Esophagus muscularis mucosa (tissue), 4 donors: ENCODE results near the gene ASB5. TPM values are rescaled to one million over a fixed set of nuclear protein-coding genes. Genes with fewer than 3 reads are reported as not detected.
"Not testable (repeated sequence)": the region's sequence is repeated elsewhere in the genome, so short reads cannot be mapped to it uniquely, and the experiment has no call there.

ENCODE experiments used
- DNase-seq: peaks from one replicate; pipeline ENCODE4 v3.0.0-alpha.2; 2017; ENCODE audit errors: extremely low spot score
- H3K27ac ChIP-seq, 4 donors: fragments of 200-600 bp; sonication (generic); replicated peaks in 1 of 4; 1 replicate in 3 of 4; 2 replicates in 1 of 4; pipeline ENCODE4 v1.5.1; 2016 to 2019; ENCODE audit warnings: mild to moderate bottlenecking in 1 of 4
- H3K27me3 ChIP-seq, 4 donors: fragments of 200-600 bp; sonication (generic); one replicate each; pipeline versions ENCODE4 v1.5.1 to v1.6.0; 2016 to 2019
- H3K36me3 ChIP-seq, 4 donors: fragments of 200-600 bp; sonication (generic); one replicate each; pipeline ENCODE4 v1.5.1; 2016 to 2019
- H3K4me1 ChIP-seq, 4 donors: fragments of 200-600 bp; sonication (generic); one replicate each; pipeline ENCODE4 v1.5.1; 2016 to 2019
- H3K4me3 ChIP-seq, 4 donors: fragments of 200-600 bp; sonication (generic); 1 replicate in 2 of 4; 2 replicates in 2 of 4; pipeline ENCODE4 v1.5.1; 2016 to 2019; ENCODE audit warnings: mild to moderate bottlenecking in 4 of 4, moderate library complexity in 1 of 4
- H3K9me3 ChIP-seq, 4 donors: fragments of 200-600 bp; sonication (generic); 1 replicate in 3 of 4; 2 replicates in 1 of 4; pipeline ENCODE4 v1.5.1; 2016 to 2019
- EP300 ChIP-seq: sonication (generic); formaldehyde crosslinking; IDR thresholded peaks from one replicate; pipeline ENCODE4 v1.6.1; 2017; ENCODE audit warnings: antibody characterized with exemption
- POLR2A ChIP-seq: fragments of 450-650 bp; IDR thresholded peaks from one replicate; pipeline ENCODE4 v1.6.1; 2017; ENCODE audit warnings: antibody characterized with exemption, moderate library complexity, mild to moderate bottlenecking, low read depth
- POLR2AphosphoS5 ChIP-seq, 2 donors: sonication (generic); formaldehyde crosslinking; IDR thresholded peaks; one replicate each; pipeline ENCODE4 v1.6.1; 2017; ENCODE audit warnings: antibody characterized with exemption in 2 of 2
- WGBS: methylation state at CpG from one replicate; pipeline ENCODE4 v1.1.5; 2018; 5-methylcytosine and 5-hydroxymethylcytosine counted together
- intact Hi-C: fragments of 100-400 bp; cut with DNase I; formaldehyde crosslinking; loops from one replicate; pipeline ENCODE4 v1.15.1; 2023
- total RNA-seq, 4 donors: library from RNA; depleted of rRNA; stranded (reverse); fragments of >200 nt; gene quantifications; one replicate each; pipeline versions ENCODE4 v1.1.0 to v1.2.1, GENCODE V29; 2016
- TF ChIP-seq, protein P1 (sequence below), 3 experiments: fragments of 200-600 bp in 2 of 3; fragments of 450-650 bp in 1 of 3; sonication (generic) in 2 of 3; IDR thresholded peaks; one replicate each; pipeline ENCODE4 v1.5.1; 2017 to 2019; ENCODE audit warnings: antibody characterized with exemption in 3 of 3, mild to moderate bottlenecking in 2 of 3, moderate library complexity in 1 of 3

Gene ASB5
- total RNA-seq, 4 donors from 2014 or later: 13.1 to 37.8 (median 27.0) TPM

DNA sequence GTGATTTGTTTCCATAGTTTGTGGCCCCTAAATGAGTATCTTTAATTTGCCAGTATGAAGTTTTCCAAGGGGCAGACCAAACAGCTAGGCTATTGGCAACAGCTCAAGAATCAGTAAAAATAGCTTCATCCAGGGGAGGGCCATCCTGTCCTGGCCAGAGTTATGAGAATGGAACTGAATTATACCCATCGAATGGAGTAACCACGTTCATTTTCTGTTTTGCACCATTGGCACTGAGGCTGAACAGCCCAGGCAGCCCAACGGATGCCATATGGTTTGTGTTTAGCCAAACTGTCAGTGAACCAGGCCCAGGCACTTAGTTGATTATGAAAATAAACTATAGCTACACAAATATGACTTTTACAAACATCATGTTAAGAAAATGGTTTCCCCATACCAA is 17.7 kb upstream of the ASB5 start:
- Histone ChIP-seq H3K27me3 (no peaks in the 10 kb centered on the region), H3K36me3 (no peaks in the 10 kb centered on the region), H3K4me1 (peaks cover 0 to 8% (median 6%) of the 10 kb centered on the region in 4 donors), H3K9me3 (no peaks in the 10 kb centered on the region), H3K4me3 (no peak overlapping the region), H3K27ac (no peak overlapping the region)
- intact Hi-C loops: no loop called here
- TF ChIP-seq POLR2AphosphoS5 (IDR thresholded peaks at IDR 0.05): no peak
- TF ChIP-seq, protein P1, sequence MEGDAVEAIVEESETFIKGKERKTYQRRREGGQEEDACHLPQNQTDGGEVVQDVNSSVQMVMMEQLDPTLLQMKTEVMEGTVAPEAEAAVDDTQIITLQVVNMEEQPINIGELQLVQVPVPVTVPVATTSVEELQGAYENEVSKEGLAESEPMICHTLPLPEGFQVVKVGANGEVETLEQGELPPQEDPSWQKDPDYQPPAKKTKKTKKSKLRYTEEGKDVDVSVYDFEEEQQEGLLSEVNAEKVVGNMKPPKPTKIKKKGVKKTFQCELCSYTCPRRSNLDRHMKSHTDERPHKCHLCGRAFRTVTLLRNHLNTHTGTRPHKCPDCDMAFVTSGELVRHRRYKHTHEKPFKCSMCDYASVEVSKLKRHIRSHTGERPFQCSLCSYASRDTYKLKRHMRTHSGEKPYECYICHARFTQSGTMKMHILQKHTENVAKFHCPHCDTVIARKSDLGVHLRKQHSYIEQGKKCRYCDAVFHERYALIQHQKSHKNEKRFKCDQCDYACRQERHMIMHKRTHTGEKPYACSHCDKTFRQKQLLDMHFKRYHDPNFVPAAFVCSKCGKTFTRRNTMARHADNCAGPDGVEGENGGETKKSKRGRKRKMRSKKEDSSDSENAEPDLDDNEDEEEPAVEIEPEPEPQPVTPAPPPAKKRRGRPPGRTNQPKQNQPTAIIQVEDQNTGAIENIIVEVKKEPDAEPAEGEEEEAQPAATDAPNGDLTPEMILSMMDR (IDR thresholded peaks at IDR 0.05): no peak
- no peak for DNase-seq
- WGBS: 13% methylated on average over 3 of the region's 3 CpGs

DNA sequence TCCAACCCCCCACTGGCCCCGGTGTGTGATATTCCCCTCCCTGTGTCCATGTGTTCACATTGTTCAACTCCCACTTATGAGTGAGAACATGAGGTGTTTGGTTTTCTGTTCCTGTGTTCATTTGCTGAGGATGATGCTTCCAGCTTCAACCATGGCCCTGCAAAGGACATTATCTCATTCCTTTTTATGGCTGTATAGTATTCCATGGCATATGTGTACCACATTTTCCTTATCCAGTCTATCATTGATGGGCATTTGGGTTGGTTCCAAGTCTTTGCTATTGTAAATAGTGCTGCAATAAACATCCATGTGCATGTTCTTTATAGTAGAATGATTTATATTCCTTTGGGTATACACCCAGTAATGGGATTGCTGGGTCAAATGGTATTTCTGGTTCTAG is 10.5 kb upstream of the ASB5 start:
- not testable (repeated sequence) for H3K4me3 ChIP-seq, DNase-seq, H3K9me3 ChIP-seq, H3K27me3 ChIP-seq, H3K36me3 ChIP-seq, H3K27ac ChIP-seq
- peaks cover 0 to 13% (median 10%) of the 10 kb centered on the region in 4 donors for H3K4me1 ChIP-seq
- WGBS: 100% methylated on average over 1 of the region's 1 CpG
- intact Hi-C loops: loop anchor here (5.0 kb wide), 1 partner anchor 43 kb away; no protein-coding TSS in a partner anchor

DNA sequence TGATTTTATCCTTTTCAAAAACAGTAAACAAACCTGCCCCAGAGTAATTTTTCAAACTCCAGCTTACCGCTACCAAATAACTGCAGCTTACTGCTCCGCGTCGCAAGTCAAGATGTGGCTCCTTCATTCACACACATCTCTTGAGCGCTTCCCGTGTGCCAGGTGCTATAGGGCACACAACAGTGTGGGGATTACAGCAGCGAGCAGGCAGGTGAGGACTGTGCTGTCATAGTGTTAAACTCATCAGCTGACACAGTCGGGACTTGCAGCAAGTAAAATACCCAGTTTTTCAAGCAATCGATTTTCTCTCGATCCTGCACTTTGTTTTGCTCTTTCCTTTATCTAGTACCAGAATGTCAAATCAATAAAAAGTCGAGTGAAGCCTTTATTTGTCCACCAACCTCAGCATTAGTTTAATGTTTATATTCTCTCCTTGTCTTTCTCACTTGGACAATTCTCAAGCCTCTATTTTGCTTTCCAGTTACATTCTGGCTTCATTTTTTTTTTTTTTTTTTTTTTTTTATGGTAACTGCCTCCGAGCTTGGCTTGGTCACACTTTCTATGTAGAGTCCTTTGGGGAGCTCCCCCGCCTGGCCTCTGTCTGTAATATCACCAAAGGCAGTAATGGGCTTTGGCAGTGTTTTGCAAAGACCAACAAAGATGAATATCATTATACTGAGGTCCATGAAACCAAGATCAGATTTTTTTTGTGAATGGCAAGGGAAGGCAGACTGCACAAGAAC is 8.3 kb upstream of the ASB5 start:
- H3K9me3 ChIP-seq: no peaks in the 10 kb centered on the region
- H3K27me3 ChIP-seq: no peaks in the 10 kb centered on the region
- peaks cover 0 to 19% (median 13%) of the 10 kb centered on the region in 4 donors for H3K4me1 ChIP-seq
- WGBS: 63% methylated on average over 13 of the region's 13 CpGs
- no peaks in the 10 kb centered on the region for H3K36me3 ChIP-seq
- H3K4me3 ChIP-seq: peak overlapping the region; percentile 29 to 39 (median 34)
- intact Hi-C loops: loop anchor here (1.0 to 5.0 kb wide), 2 partner anchors 45 to 127 kb away; no protein-coding TSS in a partner anchor
- DNase-seq: peak; percentile 89
- peak overlapping the region; percentile 7 to 55 (median 48) for H3K27ac ChIP-seq
- TF ChIP-seq POLR2AphosphoS5 (IDR thresholded peaks at IDR 0.05) (no peak), EP300 (no peak), POLR2A (no peak)
- TF ChIP-seq, protein P1 (IDR thresholded peaks at IDR 0.05): peak; percentile 50 to 62 (median 60)

DNA sequence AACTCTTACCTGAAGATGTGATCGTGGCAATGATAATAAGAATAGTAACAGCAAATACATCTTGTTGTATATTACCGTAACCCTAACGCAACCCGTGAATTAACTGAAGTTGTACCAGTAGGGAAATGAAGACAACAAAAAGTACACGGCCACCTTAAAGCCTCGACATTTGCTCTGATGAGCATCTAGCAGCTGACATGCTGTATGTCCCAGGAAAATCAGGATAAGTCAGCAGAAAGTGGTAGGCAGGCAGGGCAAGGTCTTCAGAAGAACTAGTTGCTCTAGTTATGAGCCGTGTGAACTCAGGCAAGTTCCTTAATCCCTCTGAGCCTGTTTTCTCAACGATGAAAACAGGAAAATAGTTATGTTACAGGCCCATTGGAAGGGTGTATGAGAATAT is 7.7 kb upstream of the ASB5 start:
- H3K4me1 ChIP-seq: peaks cover 0 to 19% (median 13%) of the 10 kb centered on the region in 4 donors
- no peaks in the 10 kb centered on the region for H3K9me3 ChIP-seq
- intact Hi-C loops: loop anchor here (1.0 to 5.0 kb wide), 2 partner anchors 46 to 126 kb away; no protein-coding TSS in a partner anchor
- H3K27me3 ChIP-seq: no peaks in the 10 kb centered on the region
- TF ChIP-seq POLR2AphosphoS5 (IDR thresholded peaks at IDR 0.05) (no peak), POLR2A (no peak), EP300 (no peak)
- TF ChIP-seq, protein P1 (IDR thresholded peaks at IDR 0.05): no peak
- H3K4me3 ChIP-seq: peak overlapping the region in 2 of 4 donors; percentile 29 to 34
- no peaks in the 10 kb centered on the region for H3K36me3 ChIP-seq
- peak overlapping the region; percentile 7 to 55 (median 48) for H3K27ac ChIP-seq
- peak; percentile 57 for DNase-seq
- 86% methylated on average over 8 of the region's 8 CpGs for WGBS

DNA sequence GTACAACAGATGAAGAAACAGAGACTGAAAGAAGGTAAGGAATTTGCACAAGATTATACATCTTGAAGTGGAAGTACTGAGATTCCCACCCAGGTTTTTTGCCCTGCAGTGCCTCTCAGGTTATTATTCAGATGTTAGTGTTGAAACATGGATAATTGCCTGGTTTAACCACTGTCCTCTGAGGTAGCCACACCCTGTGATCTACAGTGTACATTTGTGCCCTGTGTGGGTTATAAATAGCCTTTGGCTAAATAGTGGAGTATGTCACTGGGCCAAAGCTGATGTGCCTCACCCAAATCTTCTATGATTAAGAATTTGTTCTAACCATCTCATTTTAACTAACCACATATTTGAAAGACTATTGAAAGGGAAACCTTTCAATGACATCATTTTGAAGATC is 5.4 kb upstream of the ASB5 start:
- Histone ChIP-seq H3K36me3 (no peaks in the 10 kb centered on the region), H3K27ac (peak overlapping the region in 2 of 4 donors; percentile 3 to 8), H3K4me1 (peaks cover 0 to 25% (median 13%) of the 10 kb centered on the region in 4 donors), H3K4me3 (no peak overlapping the region), H3K9me3 (no peaks in the 10 kb centered on the region), H3K27me3 (no peaks in the 10 kb centered on the region)
- peak; percentile 62 for DNase-seq
- intact Hi-C loops: no loop called here
- TF ChIP-seq POLR2A (no peak), EP300 (no peak), POLR2AphosphoS5 (IDR thresholded peaks at IDR 0.05) (no peak)
- TF ChIP-seq, protein P1 (IDR thresholded peaks at IDR 0.05): no peak
